Activated naive CD4-positive, alpha-beta T cell treated with anti-CD3 and anti-CD28 coated beads, Interleukin-2, amount 10 ng/mL, durations not matched to agents 7 days and 5 days (primary cell): ENCODE measurements around the gene TMEM154.

ENCODE experiments used
- CTCF ChIA-PET: fragments of 350-600 bp; sonication (Branson Sonifier 250); formaldehyde crosslinking; loops from one replicate; lab custom pipeline; 2021; ENCODE audit warnings: antibody characterized with exemption; lab: Charles Lee
- DNase-seq: peaks from one replicate; pipeline ENCODE4 v3.0.0-alpha.2; 2020
- H3K27ac Mint-ChIP-seq: one replicate; pipeline ENCODE4 v1.8.0; 2021; ENCODE audit warnings: mild to moderate bottlenecking, moderate library complexity, mixed read lengths
- H3K27me3 Mint-ChIP-seq: one replicate; pipeline ENCODE4 v1.8.0; 2021; ENCODE audit warnings: mild to moderate bottlenecking, mixed read lengths
- H3K36me3 Mint-ChIP-seq: one replicate; pipeline ENCODE4 v1.8.0; 2021; ENCODE audit warnings: mixed read lengths
- H3K4me1 Mint-ChIP-seq: one replicate; pipeline ENCODE4 v1.8.0; 2021; ENCODE audit warnings: mixed read lengths
- H3K4me3 Mint-ChIP-seq: one replicate; pipeline ENCODE4 v1.8.0; 2021; ENCODE audit warnings: mild to moderate bottlenecking, moderate library complexity, mixed read lengths
- H3K9me3 Mint-ChIP-seq: one replicate; pipeline ENCODE4 v1.8.0; 2021; ENCODE audit warnings: mixed read lengths

TMEM154 gene

DNA sequence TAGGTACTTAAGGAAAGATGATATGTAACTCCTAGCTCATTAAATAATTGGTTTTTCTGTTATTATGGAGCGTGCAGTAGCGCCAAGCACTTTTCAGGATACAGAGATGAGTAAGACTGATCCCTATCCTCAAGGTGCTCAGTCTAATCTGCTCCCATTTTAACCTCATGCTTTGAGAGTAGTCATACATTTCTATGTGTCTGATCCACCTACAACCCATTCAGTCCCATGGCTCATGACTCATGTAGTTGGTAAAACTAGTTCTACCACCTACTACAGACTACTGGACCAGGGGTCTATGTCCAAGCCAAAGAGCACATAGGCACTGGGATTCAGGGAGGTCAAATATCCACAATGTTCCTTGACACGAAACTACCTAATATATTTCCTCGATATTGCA is 60.8 kb downstream of the TMEM154 start:
- CTCF ChIA-PET, result no interaction called here
- H3K27me3 Mint-ChIP-seq, result peaks cover 28% of the 10 kb centered on the region
- H3K9me3 Mint-ChIP-seq, result no peaks in the 10 kb centered on the region
- no peak overlapping the region for H3K4me3 Mint-ChIP-seq
- no peak overlapping the region for H3K27ac Mint-ChIP-seq
- no peaks in the 10 kb centered on the region for H3K4me1 Mint-ChIP-seq
- DNase-seq, result no peak
- H3K36me3 Mint-ChIP-seq, result no peaks in the 10 kb centered on the region

DNA sequence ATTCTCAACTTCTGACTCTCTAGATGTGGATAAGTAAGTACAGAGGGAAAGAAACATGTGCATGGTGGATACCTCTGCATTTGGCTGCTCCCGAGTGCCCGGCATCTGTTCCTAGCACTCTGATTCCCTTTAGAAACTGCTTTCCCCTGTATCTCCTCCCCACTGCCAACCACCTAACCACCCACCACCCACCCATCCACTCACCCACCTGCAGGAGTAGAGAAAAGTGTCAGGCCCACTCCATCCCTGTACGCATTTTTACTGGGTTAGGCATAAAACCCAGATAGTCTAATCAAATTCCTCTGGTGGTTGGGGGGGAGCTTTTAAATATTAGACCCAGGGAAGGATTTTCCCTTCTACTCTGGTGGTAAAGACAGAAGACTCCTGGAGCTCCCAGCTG is 63.0 kb downstream of the TMEM154 start:
- CTCF ChIA-PET, result no interaction called here
- Mint-ChIP-seq H3K9me3 (no peaks in the 10 kb centered on the region), H3K36me3 (no peaks in the 10 kb centered on the region), H3K27ac (no peak overlapping the region), H3K4me3 (no peak overlapping the region), H3K27me3 (peaks cover 31% of the 10 kb centered on the region), H3K4me1 (no peaks in the 10 kb centered on the region)
- no peak for DNase-seq

DNA sequence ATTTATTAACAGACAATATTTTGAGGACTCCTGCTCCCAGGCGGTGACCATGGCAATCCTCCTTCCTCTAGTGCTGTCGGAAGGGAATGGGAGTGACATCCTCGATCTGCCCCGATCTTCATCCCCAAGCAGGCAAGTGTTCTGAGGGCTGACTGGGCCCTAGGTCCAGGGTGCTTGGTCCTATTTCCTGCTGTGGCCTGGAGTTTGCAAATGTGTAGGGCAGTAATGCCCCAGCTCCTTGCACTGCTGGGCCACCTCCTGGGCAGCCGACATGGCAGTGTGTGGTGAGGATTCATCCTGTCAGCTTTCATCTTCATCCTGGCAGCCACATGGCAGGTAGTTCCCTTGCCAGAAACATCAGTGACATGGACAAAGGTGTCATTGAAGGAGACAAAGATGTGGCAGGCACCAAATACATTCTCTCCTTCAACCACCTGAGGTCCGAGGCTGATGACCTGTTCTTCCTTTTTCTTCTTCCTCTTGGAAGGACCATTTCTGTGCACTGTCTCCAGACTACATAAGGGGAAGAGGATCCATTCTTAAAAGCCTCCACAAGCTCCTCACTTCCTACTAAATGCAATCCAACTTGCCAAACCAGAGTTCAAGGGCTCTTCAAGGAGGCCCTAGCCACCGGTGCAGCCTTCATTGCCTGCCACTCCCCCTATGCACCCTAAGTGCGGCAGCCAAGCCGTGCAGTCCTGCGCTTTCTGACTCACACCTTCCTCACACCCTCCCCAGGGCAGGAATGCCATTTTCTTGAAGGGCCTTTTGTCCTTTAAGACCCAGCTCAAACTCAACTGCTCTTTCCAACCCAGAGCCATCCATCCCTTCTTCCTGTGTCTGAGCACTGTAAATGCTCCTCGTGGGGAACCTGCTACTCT is 65.7 kb downstream of the TMEM154 start:
- Mint-ChIP-seq H3K27ac (no peak overlapping the region), H3K36me3 (no peaks in the 10 kb centered on the region), H3K4me1 (no peaks in the 10 kb centered on the region), H3K9me3 (no peaks in the 10 kb centered on the region), H3K27me3 (peaks cover 37% of the 10 kb centered on the region), H3K4me3 (no peak overlapping the region)
- CTCF ChIA-PET, result interaction anchor here (1.1 to 1.2 kb wide), 2 partner anchors 26 to 113 kb away, joined by 4 to 5 read pairs; no protein-coding TSS in a partner anchor
- DNase-seq, result no peak

DNA sequence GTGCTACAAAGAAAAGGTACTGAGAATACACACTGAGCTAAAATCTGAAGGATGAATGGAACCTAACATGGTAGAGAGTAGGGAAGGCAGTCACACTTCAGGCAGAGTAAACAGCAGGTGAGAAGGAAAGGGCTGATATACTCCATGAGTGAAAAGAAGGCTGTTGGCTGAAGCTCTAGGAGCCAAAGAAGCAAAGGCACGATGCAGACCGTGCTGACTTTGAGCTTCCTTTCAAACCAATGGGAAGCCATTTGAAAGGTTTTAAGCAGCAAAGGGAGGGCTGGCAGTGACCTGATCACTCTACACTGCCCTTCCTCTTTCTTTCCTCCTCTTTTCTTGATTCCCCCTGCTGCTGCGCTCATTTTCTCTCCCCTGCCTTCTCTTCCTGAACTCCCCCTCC is 66.4 kb downstream of the TMEM154 start:
- no peaks in the 10 kb centered on the region for H3K36me3 Mint-ChIP-seq
- H3K4me3 Mint-ChIP-seq, result no peak overlapping the region
- no peak overlapping the region for H3K27ac Mint-ChIP-seq
- H3K27me3 Mint-ChIP-seq, result peaks cover 33% of the 10 kb centered on the region
- H3K4me1 Mint-ChIP-seq, result no peaks in the 10 kb centered on the region
- DNase-seq, result no peak
- H3K9me3 Mint-ChIP-seq, result no peaks in the 10 kb centered on the region
- CTCF ChIA-PET, result no interaction called here

DNA sequence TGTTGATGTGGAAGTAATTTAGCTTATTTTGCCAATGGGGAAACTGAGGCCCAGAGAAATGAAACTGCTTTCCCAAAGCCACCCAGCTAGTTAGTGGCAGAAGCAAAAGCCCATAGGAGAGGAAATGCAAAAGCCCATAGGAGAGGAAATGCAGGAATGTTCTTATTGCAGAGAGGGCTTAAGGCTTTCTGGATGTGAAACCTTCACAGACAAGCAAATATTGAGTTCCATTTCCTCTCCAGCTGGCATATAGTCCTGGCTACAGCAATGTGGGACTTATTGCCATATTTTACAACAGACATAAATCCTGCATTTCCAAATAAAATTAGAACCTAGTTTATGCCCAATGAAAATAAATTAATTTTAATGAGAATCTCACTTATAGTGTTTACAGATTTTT is 69.7 kb downstream of the TMEM154 start:
- Mint-ChIP-seq H3K9me3 (no peaks in the 10 kb centered on the region), H3K36me3 (no peaks in the 10 kb centered on the region), H3K27ac (no peak overlapping the region), H3K4me1 (no peaks in the 10 kb centered on the region), H3K27me3 (peaks cover 31% of the 10 kb centered on the region), H3K4me3 (no peak overlapping the region)
- CTCF ChIA-PET, result interaction anchor here (2.0 to 2.2 kb wide), 2 partner anchors 17 to 109 kb away, joined by 4 to 5 read pairs; no protein-coding TSS in a partner anchor
- no peak for DNase-seq

DNA sequence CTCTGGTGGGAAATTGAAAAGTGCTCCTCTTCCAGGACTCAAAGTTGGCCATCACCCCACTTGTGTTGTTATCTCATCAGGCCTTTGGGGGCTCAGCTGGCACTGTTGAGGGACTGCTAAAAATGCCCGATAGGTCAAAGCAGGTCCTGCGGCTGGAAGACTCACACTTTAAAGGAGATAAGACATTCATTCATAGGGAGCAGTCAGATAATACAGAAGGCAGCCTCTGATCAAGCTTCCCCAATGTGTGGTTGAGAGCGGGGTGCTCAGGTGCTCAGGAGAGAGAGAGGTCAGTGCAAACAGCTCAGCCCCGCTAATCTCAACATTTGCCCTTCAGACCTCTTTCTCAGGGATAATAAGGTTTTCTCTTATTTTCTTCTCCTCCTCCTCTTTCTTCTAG is 70.3 kb downstream of the TMEM154 start:
- Mint-ChIP-seq H3K27ac (no peak overlapping the region), H3K4me1 (no peaks in the 10 kb centered on the region), H3K9me3 (no peaks in the 10 kb centered on the region), H3K36me3 (no peaks in the 10 kb centered on the region), H3K27me3 (peaks cover 27% of the 10 kb centered on the region), H3K4me3 (no peak overlapping the region)
- CTCF ChIA-PET, result interaction anchor here (2.0 to 2.2 kb wide), 2 partner anchors 18 to 108 kb away, joined by 4 to 5 read pairs; no protein-coding TSS in a partner anchor
- no peak for DNase-seq

DNA sequence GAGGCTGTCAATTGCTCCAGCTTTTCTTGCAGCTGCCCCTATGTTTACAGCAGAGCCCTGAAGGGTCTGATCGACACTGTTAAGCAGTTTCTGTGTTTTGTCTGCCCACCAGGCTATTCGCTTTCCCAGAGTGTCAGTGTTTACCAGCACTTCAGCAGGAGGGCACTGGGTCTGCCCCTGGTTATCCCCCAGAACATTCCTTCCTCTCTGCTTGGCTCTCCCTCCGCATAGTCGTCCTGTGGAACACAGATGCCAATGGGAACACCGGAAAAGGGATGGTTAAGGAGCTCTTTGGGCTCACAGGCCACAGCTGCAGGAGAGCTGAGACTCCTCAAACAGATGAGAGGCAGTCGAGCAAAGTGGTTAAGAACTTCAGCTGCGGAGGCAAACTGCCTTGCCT is 72.6 kb downstream of the TMEM154 start:
- CTCF ChIA-PET, result no interaction called here

DNA sequence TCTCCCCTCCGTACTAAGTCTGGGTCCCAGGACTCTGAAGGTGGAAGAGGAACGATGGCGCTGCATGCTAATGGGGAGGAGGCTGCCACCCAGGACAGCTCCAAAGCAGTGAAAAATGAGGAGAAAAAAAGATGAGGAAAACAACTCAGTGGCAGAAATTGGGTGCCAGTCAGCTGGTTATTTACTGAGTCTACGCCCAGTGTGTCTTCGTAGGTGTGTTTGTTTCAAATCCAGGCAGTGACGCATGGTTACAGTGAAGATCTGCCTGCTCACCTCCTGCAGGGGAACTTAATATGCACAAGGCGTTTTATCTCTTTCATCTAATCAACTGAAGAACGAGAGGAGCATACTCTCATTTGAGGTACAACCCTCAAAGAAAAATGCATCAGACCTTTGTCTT is 73.0 kb downstream of the TMEM154 start:
- H3K36me3 Mint-ChIP-seq, result no peaks in the 10 kb centered on the region
- no peaks in the 10 kb centered on the region for H3K9me3 Mint-ChIP-seq
- no peaks in the 10 kb centered on the region for H3K4me1 Mint-ChIP-seq
- H3K27me3 Mint-ChIP-seq, result peaks cover 26% of the 10 kb centered on the region
- CTCF ChIA-PET, result no interaction called here
- H3K4me3 Mint-ChIP-seq, result no peak overlapping the region
- DNase-seq, result no peak
- H3K27ac Mint-ChIP-seq, result no peak overlapping the region

More for the DNA sequence above, 72.6 kb downstream of the TMEM154 start:
- no peak for DNase-seq
- no peak overlapping the region for H3K27ac Mint-ChIP-seq
- H3K36me3 Mint-ChIP-seq, result no peaks in the 10 kb centered on the region
- no peaks in the 10 kb centered on the region for H3K9me3 Mint-ChIP-seq
- H3K4me3 Mint-ChIP-seq, result no peak overlapping the region
- H3K27me3 Mint-ChIP-seq, result peaks cover 26% of the 10 kb centered on the region
- H3K4me1 Mint-ChIP-seq, result no peaks in the 10 kb centered on the region

DNA sequence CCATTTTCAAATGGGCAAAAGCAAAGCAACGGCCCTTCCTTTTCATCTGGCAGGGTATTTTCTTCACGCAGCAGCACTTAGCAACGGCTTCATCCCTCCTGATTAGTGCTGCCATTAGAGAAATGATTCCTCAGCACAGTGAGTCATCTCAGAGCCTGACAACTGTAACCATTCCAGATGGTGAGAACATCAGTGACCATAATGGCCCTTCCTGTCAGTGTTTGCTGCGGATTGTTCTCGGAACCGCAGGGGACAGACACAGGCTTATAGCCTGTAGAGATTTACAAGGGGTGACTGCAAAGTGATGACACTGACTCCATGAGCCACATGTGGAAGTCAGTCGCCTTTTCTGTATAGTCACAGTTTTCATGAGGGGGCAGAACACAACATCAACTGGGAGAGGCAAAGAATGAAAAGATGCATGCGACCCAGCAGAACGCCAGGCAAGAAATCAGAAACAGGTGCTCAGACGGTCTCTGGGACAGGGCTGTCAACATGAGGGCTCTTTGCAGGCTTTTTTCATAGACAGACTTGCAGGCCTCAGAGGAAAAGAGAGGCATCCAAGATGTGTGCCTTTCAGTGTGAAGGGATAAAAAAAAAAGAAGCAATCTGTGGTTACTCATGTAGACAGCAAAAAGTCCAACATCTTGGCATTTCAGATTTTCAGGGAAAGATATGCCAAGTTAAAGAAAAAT is 74.0 kb downstream of the TMEM154 start:
- DNase-seq, result no peak
- no peaks in the 10 kb centered on the region for H3K4me1 Mint-ChIP-seq
- H3K36me3 Mint-ChIP-seq, result no peaks in the 10 kb centered on the region
- H3K9me3 Mint-ChIP-seq, result no peaks in the 10 kb centered on the region
- H3K27me3 Mint-ChIP-seq, result peaks cover 26% of the 10 kb centered on the region
- H3K27ac Mint-ChIP-seq, result no peak overlapping the region
- no peak overlapping the region for H3K4me3 Mint-ChIP-seq
- CTCF ChIA-PET, result interaction anchor here (1.3 kb wide), 1 partner anchor 105 kb away, joined by 3 read pairs; no protein-coding TSS in a partner anchor

DNA sequence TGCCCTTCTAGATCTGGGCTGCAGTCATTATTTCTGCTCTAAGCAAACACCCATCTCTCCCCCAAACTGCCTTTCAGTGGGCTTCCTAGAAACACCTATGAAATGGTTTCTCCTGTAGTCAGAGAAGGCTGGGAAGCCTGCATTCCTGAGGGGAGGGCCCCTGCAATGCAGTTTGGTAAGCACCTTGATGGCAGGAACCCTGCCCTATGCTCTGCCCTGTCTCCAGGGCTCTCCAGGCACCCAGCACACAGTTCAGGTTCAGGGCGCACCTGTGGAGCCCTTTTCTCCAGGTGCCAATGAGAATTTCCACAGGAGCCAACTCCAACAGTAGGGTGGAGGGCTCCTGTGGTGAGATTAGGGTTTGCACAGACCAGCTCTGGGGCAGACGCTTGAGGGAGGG is 74.8 kb downstream of the TMEM154 start:
- Mint-ChIP-seq H3K27ac (no peak overlapping the region), H3K9me3 (no peaks in the 10 kb centered on the region), H3K27me3 (peaks cover 26% of the 10 kb centered on the region), H3K4me3 (no peak overlapping the region), H3K4me1 (no peaks in the 10 kb centered on the region), H3K36me3 (no peaks in the 10 kb centered on the region)
- CTCF ChIA-PET, result interaction anchor here (1.3 kb wide), 1 partner anchor 104 kb away, joined by 3 read pairs; no protein-coding TSS in a partner anchor
- DNase-seq, result no peak

DNA sequence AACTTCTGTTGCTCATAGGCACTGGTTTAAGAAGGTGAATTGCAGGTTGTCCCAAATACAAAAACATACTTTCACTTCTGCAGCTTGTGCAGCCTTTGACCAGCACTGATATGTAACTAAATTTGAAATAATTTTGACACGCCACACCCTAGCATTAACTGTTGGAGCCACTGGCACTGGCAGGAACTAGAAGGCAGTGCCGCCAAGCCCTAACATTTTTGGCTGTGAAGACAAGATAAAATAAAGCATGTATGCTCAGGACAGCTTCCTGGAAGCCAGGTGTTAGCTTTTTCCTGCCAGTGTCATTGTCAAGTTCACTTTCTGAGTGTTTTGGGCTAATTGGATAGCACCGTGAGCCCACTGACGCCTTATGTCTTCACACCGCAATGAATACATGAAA is 78.6 kb downstream of the TMEM154 start:
- no peaks in the 10 kb centered on the region for H3K36me3 Mint-ChIP-seq
- no peaks in the 10 kb centered on the region for H3K9me3 Mint-ChIP-seq
- H3K4me1 Mint-ChIP-seq, result peaks cover 2% of the 10 kb centered on the region
- H3K27me3 Mint-ChIP-seq, result peaks cover 11% of the 10 kb centered on the region
- H3K27ac Mint-ChIP-seq, result no peak overlapping the region
- H3K4me3 Mint-ChIP-seq, result no peak overlapping the region
- CTCF ChIA-PET, result no interaction called here
- no peak for DNase-seq

DNA sequence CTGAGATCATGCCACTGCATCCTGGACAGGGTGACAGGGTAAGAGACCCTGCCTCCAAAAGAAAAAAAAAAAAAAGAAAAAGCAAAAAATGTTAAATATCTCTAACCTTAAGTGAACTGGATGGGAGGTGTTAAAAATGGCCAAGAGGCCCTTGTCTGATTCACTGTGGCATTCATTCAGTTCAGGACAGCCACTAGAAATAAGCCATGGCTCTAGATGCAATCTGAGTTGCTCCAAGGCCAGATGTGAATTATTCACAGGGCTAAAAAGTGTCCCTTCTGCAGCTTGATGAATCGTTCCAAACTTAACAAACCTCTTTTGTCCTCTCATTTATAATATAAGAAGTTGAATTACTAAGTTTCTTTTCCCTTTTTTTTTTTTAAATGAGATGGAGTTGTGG is 80.2 kb downstream of the TMEM154 start:
- peaks cover 2% of the 10 kb centered on the region for H3K4me1 Mint-ChIP-seq
- no peak overlapping the region for H3K4me3 Mint-ChIP-seq
- H3K36me3 Mint-ChIP-seq, result no peaks in the 10 kb centered on the region
- CTCF ChIA-PET, result no interaction called here
- DNase-seq, result no peak
- H3K27me3 Mint-ChIP-seq, result peaks cover 12% of the 10 kb centered on the region
- no peaks in the 10 kb centered on the region for H3K9me3 Mint-ChIP-seq
- H3K27ac Mint-ChIP-seq, result no peak overlapping the region

DNA sequence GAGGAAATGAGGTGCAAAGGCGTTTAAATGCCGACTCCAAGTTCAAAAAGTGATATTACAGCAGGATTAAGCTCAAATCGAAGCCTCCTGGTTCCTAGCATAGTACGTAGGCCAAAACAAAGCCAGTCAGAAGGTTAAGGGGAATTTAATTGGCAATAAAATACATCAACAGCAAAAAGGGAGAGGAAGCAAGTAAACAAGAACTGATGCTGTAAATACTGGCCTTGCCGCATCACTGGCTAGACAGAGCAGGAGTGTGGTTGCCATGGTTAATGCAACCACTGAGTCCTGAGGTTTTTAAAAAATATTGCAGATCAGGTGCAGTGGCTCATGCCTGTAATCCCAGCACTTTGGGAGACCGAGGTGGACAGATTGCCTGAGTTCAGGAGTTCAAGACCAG is 80.7 kb downstream of the TMEM154 start:
- CTCF ChIA-PET, result no interaction called here
- Mint-ChIP-seq H3K36me3 (no peaks in the 10 kb centered on the region), H3K9me3 (no peaks in the 10 kb centered on the region), H3K4me1 (peaks cover 2% of the 10 kb centered on the region), H3K27me3 (peaks cover 14% of the 10 kb centered on the region), H3K4me3 (no peak overlapping the region), H3K27ac (no peak overlapping the region)
- DNase-seq, result no peak

DNA sequence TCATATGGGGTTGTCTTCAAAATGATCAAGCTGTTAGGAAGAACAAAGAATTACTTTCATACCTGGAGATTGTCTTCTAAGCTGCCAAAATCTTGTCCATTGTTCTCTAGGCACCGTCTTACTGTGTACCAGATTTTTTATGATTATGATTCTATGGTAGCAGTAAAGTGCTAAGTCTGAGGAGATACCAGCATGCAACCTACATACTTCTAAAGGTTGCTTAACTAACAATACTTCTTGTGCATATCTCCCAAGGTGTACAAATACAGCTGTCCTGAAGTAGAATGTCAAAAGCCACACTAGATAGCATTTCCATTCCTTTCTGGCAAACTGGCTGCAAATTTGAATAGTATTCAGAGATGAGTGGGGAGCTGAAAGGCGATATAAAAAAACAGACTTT is 81.3 kb downstream of the TMEM154 start:
- CTCF ChIA-PET, result no interaction called here
- H3K27ac Mint-ChIP-seq, result no peak overlapping the region
- peaks cover 14% of the 10 kb centered on the region for H3K27me3 Mint-ChIP-seq
- no peak for DNase-seq
- no peak overlapping the region for H3K4me3 Mint-ChIP-seq
- H3K36me3 Mint-ChIP-seq, result no peaks in the 10 kb centered on the region
- H3K9me3 Mint-ChIP-seq, result no peaks in the 10 kb centered on the region
- peaks cover 2% of the 10 kb centered on the region for H3K4me1 Mint-ChIP-seq
